Measurements from ENCODE around the gene UBN1. TPM values are rescaled to one million over a fixed set of nuclear protein-coding genes. Genes with fewer than 3 reads are reported as not detected.

Gene UBN1
- total and polyA plus RNA-seq, 4 donors, result 7.8 to 33.2 (median 15.5) TPM

GRCh38 chr16:4884972-4885874 lies 37.9 kb downstream of the UBN1 start:
- H3K27ac ChIP-seq (ENCODE audit: low read depth in 1 of 2, low read length in 2 of 2), result no peak overlapping the region
- H3K9me3 ChIP-seq (ENCODE audit: control insufficient read depth, low read length), result no peaks in the 10 kb centered on the region
- no peak for ATAC-seq (ENCODE audit: low FRiP score)
- peak in 1 of 2 donors; percentile 38 for DNase-seq
- no peaks in the 10 kb centered on the region for H3K27me3 ChIP-seq (ENCODE audit: control insufficient read depth in 1 of 2, insufficient read depth in 2 of 2, low read length in 1 of 2)
- H3K4me1 ChIP-seq (ENCODE audit: control insufficient read depth in 1 of 2, insufficient read depth in 2 of 2, low read length in 2 of 2), result no peaks in the 10 kb centered on the region
- intact Hi-C loops (cut with DNase I), result no loop called here
- no peak overlapping the region for H3K4me3 ChIP-seq (ENCODE audit: low read length in 2 of 2)
- H3K36me3 ChIP-seq (ENCODE audit: control insufficient read depth in 1 of 2, insufficient read depth in 2 of 2, low read length in 1 of 2), result peaks cover 0 to 22% of the 10 kb centered on the region in 2 donors
- WGBS, 2 donors, result 94 to 95% methylated on average over 45 of the region's 45 CpGs

GRCh38 chr16:4886151-4886550 lies 38.9 kb downstream of the UBN1 start:
- ATAC-seq (ENCODE audit: low FRiP score), result no peak
- no peaks in the 10 kb centered on the region for H3K9me3 ChIP-seq (ENCODE audit: control insufficient read depth, low read length)
- H3K27ac ChIP-seq (ENCODE audit: low read depth in 1 of 2, low read length in 2 of 2), result no peak overlapping the region
- intact Hi-C loops (cut with DNase I), result no loop called here
- WGBS, 2 donors, result 95 to 96% methylated on average over 5 of the region's 5 CpGs
- H3K36me3 ChIP-seq (ENCODE audit: control insufficient read depth in 1 of 2, insufficient read depth in 2 of 2, low read length in 1 of 2), result peaks cover 0 to 22% of the 10 kb centered on the region in 2 donors
- no peak for DNase-seq
- no peak overlapping the region for H3K4me3 ChIP-seq (ENCODE audit: low read length in 2 of 2)
- H3K4me1 ChIP-seq (ENCODE audit: control insufficient read depth in 1 of 2, insufficient read depth in 2 of 2, low read length in 2 of 2), result no peaks in the 10 kb centered on the region
- H3K27me3 ChIP-seq (ENCODE audit: control insufficient read depth in 1 of 2, insufficient read depth in 2 of 2, low read length in 1 of 2), result no peaks in the 10 kb centered on the region

- no peak for ATAC-seq (ENCODE audit: low FRiP score)
- H3K4me3 ChIP-seq (ENCODE audit: low read length in 2 of 2), result no peak overlapping the region
- DNase-seq, result no peak
- H3K27me3 ChIP-seq (ENCODE audit: control insufficient read depth in 1 of 2, insufficient read depth in 2 of 2, low read length in 1 of 2), result no peaks in the 10 kb centered on the region
- no peaks in the 10 kb centered on the region for H3K4me1 ChIP-seq (ENCODE audit: control insufficient read depth in 1 of 2, insufficient read depth in 2 of 2, low read length in 2 of 2)
- no peak overlapping the region for H3K27ac ChIP-seq (ENCODE audit: low read depth in 1 of 2, low read length in 2 of 2)
- H3K9me3 ChIP-seq (ENCODE audit: control insufficient read depth, low read length), result no peaks in the 10 kb centered on the region
- intact Hi-C loops (cut with DNase I), result no loop called here
- peaks cover 0 to 17% of the 10 kb centered on the region in 2 donors for H3K36me3 ChIP-seq (ENCODE audit: control insufficient read depth in 1 of 2, insufficient read depth in 2 of 2, low read length in 1 of 2)
- 73 to 77% methylated on average over 9 of the region's 9 CpGs for WGBS, 2 donors
Measured at GRCh38 chr16:4888428-4889135, 41.3 kb downstream of the UBN1 start.

- intact Hi-C loops (cut with DNase I), result no loop called here
- DNase-seq, result no peak
- WGBS, 2 donors, result 76 to 78% methylated on average over 11 of the region's 11 CpGs
- Histone ChIP-seq H3K27ac (ENCODE audit: low read depth in 1 of 2, low read length in 2 of 2) (no peak overlapping the region), H3K4me3 (ENCODE audit: low read length in 2 of 2) (no peak overlapping the region), H3K27me3 (ENCODE audit: control insufficient read depth in 1 of 2, insufficient read depth in 2 of 2, low read length in 1 of 2) (no peaks in the 10 kb centered on the region), H3K36me3 (ENCODE audit: control insufficient read depth in 1 of 2, insufficient read depth in 2 of 2, low read length in 1 of 2) (peaks cover 0 to 8% of the 10 kb centered on the region in 2 donors), H3K4me1 (ENCODE audit: control insufficient read depth in 1 of 2, insufficient read depth in 2 of 2, low read length in 2 of 2) (no peaks in the 10 kb centered on the region), H3K9me3 (ENCODE audit: control insufficient read depth, low read length) (no peaks in the 10 kb centered on the region)
- ATAC-seq (ENCODE audit: low FRiP score), result no peak
Measured at GRCh38 chr16:4890026-4890425, 42.7 kb downstream of the UBN1 start.

- DNase-seq, result no peak
- no peaks in the 10 kb centered on the region for H3K4me1 ChIP-seq (ENCODE audit: control insufficient read depth in 1 of 2, insufficient read depth in 2 of 2, low read length in 2 of 2)
- WGBS, 2 donors, result 90 to 93% methylated on average over 16 of the region's 16 CpGs
- no peaks in the 10 kb centered on the region for H3K9me3 ChIP-seq (ENCODE audit: control insufficient read depth, low read length)
- H3K36me3 ChIP-seq (ENCODE audit: control insufficient read depth in 1 of 2, insufficient read depth in 2 of 2, low read length in 1 of 2), result peaks cover 0 to 4% of the 10 kb centered on the region in 2 donors
- no peak overlapping the region for H3K4me3 ChIP-seq (ENCODE audit: low read length in 2 of 2)
- H3K27ac ChIP-seq (ENCODE audit: low read depth in 1 of 2, low read length in 2 of 2), result no peak overlapping the region
- no peaks in the 10 kb centered on the region for H3K27me3 ChIP-seq (ENCODE audit: control insufficient read depth in 1 of 2, insufficient read depth in 2 of 2, low read length in 1 of 2)
- intact Hi-C loops (cut with DNase I), result no loop called here
- ATAC-seq (ENCODE audit: low FRiP score), result no peak
Measured at GRCh38 chr16:4890686-4891085, 43.4 kb downstream of the UBN1 start.

- no peak for DNase-seq
- intact Hi-C loops (cut with DNase I), result no loop called here
- Histone ChIP-seq H3K4me1 (ENCODE audit: control insufficient read depth in 1 of 2, insufficient read depth in 2 of 2, low read length in 2 of 2) (no peaks in the 10 kb centered on the region), H3K4me3 (ENCODE audit: low read length in 2 of 2) (no peak overlapping the region), H3K36me3 (ENCODE audit: control insufficient read depth in 1 of 2, insufficient read depth in 2 of 2, low read length in 1 of 2) (peaks cover 0 to 3% of the 10 kb centered on the region in 2 donors), H3K27ac (ENCODE audit: low read depth in 1 of 2, low read length in 2 of 2) (no peak overlapping the region), H3K9me3 (ENCODE audit: control insufficient read depth, low read length) (no peaks in the 10 kb centered on the region), H3K27me3 (ENCODE audit: control insufficient read depth in 1 of 2, insufficient read depth in 2 of 2, low read length in 1 of 2) (no peaks in the 10 kb centered on the region)
- WGBS, 2 donors, result 85 to 87% methylated on average over 16 of the region's 16 CpGs
- no peak for ATAC-seq (ENCODE audit: low FRiP score)
Measured at GRCh38 chr16:4891097-4891885, 44.0 kb downstream of the UBN1 start.

GRCh38 chr16:4891886-4892216 lies 44.6 kb downstream of the UBN1 start:
- Histone ChIP-seq H3K36me3 (ENCODE audit: control insufficient read depth in 1 of 2, insufficient read depth in 2 of 2, low read length in 1 of 2) (peaks cover 0 to 2% of the 10 kb centered on the region in 2 donors), H3K27me3 (ENCODE audit: control insufficient read depth in 1 of 2, insufficient read depth in 2 of 2, low read length in 1 of 2) (no peaks in the 10 kb centered on the region), H3K9me3 (ENCODE audit: control insufficient read depth, low read length) (no peaks in the 10 kb centered on the region), H3K4me3 (ENCODE audit: low read length in 2 of 2) (no peak overlapping the region), H3K27ac (ENCODE audit: low read depth in 1 of 2, low read length in 2 of 2) (no peak overlapping the region), H3K4me1 (ENCODE audit: control insufficient read depth in 1 of 2, insufficient read depth in 2 of 2, low read length in 2 of 2) (no peaks in the 10 kb centered on the region)
- 81 to 88% methylated on average over 12 of the region's 12 CpGs for WGBS, 2 donors
- intact Hi-C loops (cut with DNase I), result no loop called here
- no peak for ATAC-seq (ENCODE audit: low FRiP score)
- no peak for DNase-seq

- intact Hi-C loops (cut with DNase I), result no loop called here
- DNase-seq, result no peak
- Histone ChIP-seq H3K9me3 (ENCODE audit: control insufficient read depth, low read length) (no peaks in the 10 kb centered on the region), H3K4me3 (ENCODE audit: low read length in 2 of 2) (no peak overlapping the region), H3K36me3 (ENCODE audit: control insufficient read depth in 1 of 2, insufficient read depth in 2 of 2, low read length in 1 of 2) (peaks cover 0 to 2% of the 10 kb centered on the region in 2 donors), H3K4me1 (ENCODE audit: control insufficient read depth in 1 of 2, insufficient read depth in 2 of 2, low read length in 2 of 2) (no peaks in the 10 kb centered on the region), H3K27ac (ENCODE audit: low read depth in 1 of 2, low read length in 2 of 2) (no peak overlapping the region), H3K27me3 (ENCODE audit: control insufficient read depth in 1 of 2, insufficient read depth in 2 of 2, low read length in 1 of 2) (no peaks in the 10 kb centered on the region)
- WGBS, 2 donors, result 41 to 45% methylated on average over 23 of the region's 23 CpGs
- no peak for ATAC-seq (ENCODE audit: low FRiP score)
Measured at GRCh38 chr16:4892361-4893102, 45.3 kb downstream of the UBN1 start.

Data from aorta (tissue), 5 donors.